HG02981 (cell line): ENCODE results near the gene CAPN6.

ENCODE experiments used
- ATAC-seq: cut with Tn5 transposase; IDR thresholded peaks from one replicate; pipeline ENCODE4 v1.9.1; 2021; ENCODE audit warnings: mild to moderate bottlenecking, moderate library complexity; ENCODE audit not compliant: unreplicated experiment

Gene CAPN6

DNA sequence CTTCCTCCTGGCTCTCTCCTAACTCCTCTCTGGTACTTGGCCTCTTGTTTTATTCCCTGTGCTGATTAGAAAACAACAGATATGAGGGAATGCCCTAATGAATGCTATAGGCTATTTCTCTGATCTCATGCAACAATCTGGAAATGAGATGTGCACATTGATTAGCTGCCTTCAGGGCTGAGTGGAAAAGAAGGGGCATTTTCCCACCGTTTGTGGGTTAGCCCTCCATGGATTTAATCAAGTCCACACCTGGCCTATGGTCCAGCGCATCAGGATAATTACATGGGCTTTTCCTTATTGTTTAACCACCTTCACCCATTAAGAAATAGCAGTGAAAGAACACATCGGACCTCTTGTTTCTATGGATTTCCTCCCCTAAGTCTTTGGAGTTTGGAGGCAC is 70.0 kb downstream of the CAPN6 start:
- no peak for ATAC-seq

DNA sequence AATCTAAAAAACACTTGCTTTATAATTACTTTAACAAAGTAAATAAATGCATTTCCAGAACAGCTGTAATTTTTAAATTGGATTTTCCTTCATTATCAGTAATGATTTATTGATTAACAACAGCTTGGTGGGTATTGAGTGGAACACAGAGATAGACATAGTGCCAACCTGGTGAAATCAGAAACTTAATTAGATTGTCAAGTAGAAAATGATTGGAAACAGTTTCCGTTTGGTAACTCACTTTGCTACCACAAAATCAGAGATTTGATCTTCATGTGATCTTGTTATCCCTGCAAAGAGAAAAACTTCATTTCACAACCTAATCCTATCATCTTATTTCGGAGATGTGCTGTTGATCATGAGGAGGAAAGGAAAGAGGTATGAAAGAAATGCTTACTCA is 70.8 kb downstream of the CAPN6 start:
- no peak for ATAC-seq
